H1 (cell line): ENCODE measurements around the gene BCAS3. TPM values are rescaled to one million over a fixed set of nuclear protein-coding genes. Genes with fewer than 3 reads are reported as not detected.

Source experiments
- CTCF ChIA-PET: fragments of 300-600 bp; sonication (Branson Sonifier 250); formaldehyde crosslinking; loops from one replicate; lab custom pipeline; 2021; ENCODE audit not compliant: partially characterized antibody; lab: Charles Lee
- POLR2A ChIA-PET: fragments of 300-600 bp; sonication (Branson Sonifier 250); formaldehyde crosslinking; loops from one replicate; lab custom pipeline; 2021; ENCODE audit warnings: inconsistent platforms; ENCODE audit not compliant: partially characterized antibody; lab: Charles Lee
- DNase-seq, 2 experiments: peaks; one replicate each; pipeline versions ENCODE4 v3.0.0 to v3.0.0-alpha.2; 2010 to 2022; ENCODE audit warnings: low spot score in 2 of 2, low read depth in 1 of 2, mixed read lengths in 1 of 2
- FAIRE-seq: peaks from 2 replicates; lab custom pipeline; 2011; peaks lifted over from hg19 to GRCh38; lab: Jason Lieb, UNC
- H2AFZ ChIP-seq: 2 replicates; pipeline ENCODE4 v1.8.1; 2012; ENCODE audit warnings: low read length, inconsistent platforms
- H2AK5ac ChIP-seq: 2 replicates; pipeline ENCODE4 v1.6.1; 2013; ENCODE audit warnings: low read depth, low read length
- H2BK120ac ChIP-seq: replicated peaks from 2 replicates; pipeline ENCODE3; 2013; ENCODE audit warnings: low read depth, low read length, inconsistent platforms
- H2BK12ac ChIP-seq: 2 replicates; pipeline ENCODE4 v1.6.1; 2013; ENCODE audit warnings: low read depth, low read length
- H2BK15ac ChIP-seq: 2 replicates; pipeline ENCODE4 v1.6.1; 2013; ENCODE audit warnings: low read length
- H2BK20ac ChIP-seq: 2 replicates; pipeline ENCODE4 v1.6.1; 2013; ENCODE audit warnings: low read length
- H2BK5ac ChIP-seq: 2 replicates; pipeline ENCODE4 v1.6.1; 2013; ENCODE audit warnings: low read depth, low read length
- H3K14ac ChIP-seq: 2 replicates; pipeline ENCODE4 v1.6.1; 2013; ENCODE audit warnings: inconsistent platforms; ENCODE audit not compliant: insufficient read length
- H3K18ac ChIP-seq: 2 replicates; pipeline ENCODE4 v1.6.1; 2013; ENCODE audit warnings: low read length; ENCODE audit errors: extremely low read depth
- H3K23ac ChIP-seq: 2 replicates; pipeline ENCODE4 v1.6.1; 2013; ENCODE audit warnings: inconsistent platforms; ENCODE audit not compliant: insufficient read length
- H3K23me2 ChIP-seq: 2 replicates; pipeline ENCODE4 v1.6.1; 2013; ENCODE audit warnings: low read depth, low read length
- H3K27ac ChIP-seq: 2 replicates; pipeline ENCODE4 v1.6.1; 2011; ENCODE audit warnings: low read depth, low read length, inconsistent platforms
- H3K27me3 ChIP-seq, 4 experiments: replicated peaks in 1 of 4; 1 replicate in 1 of 4; 2 replicates in 3 of 4; pipeline versions ENCODE4 v1.6.1 to v1.8.1; 2011 to 2013; ENCODE audit warnings: low read length in 3 of 4, mild to moderate bottlenecking in 3 of 4, inconsistent platforms in 2 of 4, mixed read lengths in 2 of 4, moderate library complexity in 1 of 4; ENCODE audit not compliant: control insufficient read depth in 3 of 4, insufficient read depth in 3 of 4; ENCODE audit errors: extremely low read depth in 1 of 4
- H3K36me3 ChIP-seq, 4 experiments: 2 replicates each; pipeline versions ENCODE4 v1.6.1 to v1.8.1; 2011 to 2013; ENCODE audit warnings: mild to moderate bottlenecking in 4 of 4, low read length in 3 of 4, moderate library complexity in 2 of 4, control low read depth in 1 of 4, inconsistent platforms in 1 of 4; ENCODE audit not compliant: insufficient read depth in 4 of 4, control insufficient read depth in 2 of 4
- H3K4ac ChIP-seq: replicated peaks from 2 replicates; pipeline ENCODE3; 2013; ENCODE audit warnings: low read length, low read depth, mixed read lengths, inconsistent platforms; ENCODE audit not compliant: insufficient read length
- H3K4me1 ChIP-seq, 4 experiments: replicated peaks in 1 of 4; 1 replicate in 1 of 4; 2 replicates in 3 of 4; pipeline versions ENCODE4 v1.6.1 to v1.8.1; 2011 to 2013; ENCODE audit warnings: low read length in 3 of 4, inconsistent platforms in 2 of 4, mixed read lengths in 1 of 4; ENCODE audit not compliant: insufficient read depth in 4 of 4, control insufficient read depth in 3 of 4
- H3K4me2 ChIP-seq, 2 experiments: 2 replicates each; pipeline versions ENCODE4 v1.6.1 to v1.8.1; 2011 to 2013; ENCODE audit warnings: low read depth in 2 of 2, low read length in 2 of 2, control low read depth in 1 of 2, inconsistent platforms in 1 of 2, mild to moderate bottlenecking in 1 of 2; ENCODE audit not compliant: insufficient read depth in 1 of 2
- H3K4me3 ChIP-seq, 4 experiments: fragments of 200-600, 300-600 bp in 1 of 4; sonication (generic), shearing (Covaris generic), sonication (Bioruptor Twin) in 1 of 4; 2 replicates each; pipeline versions ENCODE4 v1.5.1 to v1.8.1; 2011 to 2016; ENCODE audit warnings: low read length in 4 of 4, low read depth in 3 of 4, control low read depth in 2 of 4, inconsistent platforms in 2 of 4, mild to moderate bottlenecking in 2 of 4, mixed read lengths in 1 of 4, moderate library complexity in 1 of 4; ENCODE audit not compliant: insufficient read depth in 2 of 4; ENCODE audit errors: extremely low read depth in 1 of 4
- H3K56ac ChIP-seq: replicated peaks from 2 replicates; pipeline ENCODE3; 2013; ENCODE audit warnings: low read depth, mild to moderate bottlenecking, mixed read lengths, low read length, inconsistent platforms; ENCODE audit not compliant: insufficient read length
- H3K79me1 ChIP-seq: 2 replicates; pipeline ENCODE4 v1.6.1; 2013; ENCODE audit warnings: low read depth, low read length, control low read depth
- H3K79me2 ChIP-seq, 2 experiments: 2 replicates each; pipeline versions ENCODE4 v1.6.1 to v1.8.1; 2012 to 2013; ENCODE audit warnings: low read length in 2 of 2, mild to moderate bottlenecking in 2 of 2, inconsistent platforms in 1 of 2; ENCODE audit not compliant: insufficient read depth in 2 of 2, control insufficient read depth in 1 of 2
- H3K9ac ChIP-seq, 4 experiments: replicated peaks in 1 of 4; 1 replicate in 1 of 4; 2 replicates in 3 of 4; pipeline versions ENCODE4 v1.6.1 to v1.8.1; 2011 to 2013; ENCODE audit warnings: low read depth in 3 of 4, low read length in 3 of 4, control low read depth in 2 of 4, mild to moderate bottlenecking in 2 of 4, moderate library complexity in 2 of 4, inconsistent platforms in 1 of 4; ENCODE audit errors: extremely low read depth in 1 of 4
- H3K9me3 ChIP-seq, 2 experiments: 2 replicates each; pipeline versions ENCODE4 v1.6.1 to v1.8.1; 2012 to 2013; ENCODE audit warnings: mild to moderate bottlenecking in 2 of 2, moderate library complexity in 2 of 2, control low read depth in 1 of 2, inconsistent platforms in 1 of 2, low read depth in 1 of 2, low read length in 1 of 2, mixed read lengths in 1 of 2; ENCODE audit not compliant: insufficient read depth in 2 of 2
- H4K20me1 ChIP-seq, 2 experiments: replicated peaks in 1 of 2; 2 replicates each; pipeline versions ENCODE3 to v1.8.1; 2011 to 2013; ENCODE audit warnings: inconsistent platforms in 2 of 2, low read length in 2 of 2, mild to moderate bottlenecking in 1 of 2; ENCODE audit not compliant: insufficient read depth in 2 of 2, control insufficient read depth in 1 of 2
- H4K5ac ChIP-seq: 2 replicates; pipeline ENCODE4 v1.6.1; 2013; ENCODE audit warnings: low read length, low read depth, mixed read lengths, inconsistent platforms; ENCODE audit not compliant: insufficient read length
- H4K8ac ChIP-seq: 2 replicates; pipeline ENCODE4 v1.8.0; 2013; ENCODE audit warnings: mild to moderate bottlenecking, moderate library complexity, low read length, inconsistent platforms; ENCODE audit not compliant: insufficient read depth; ENCODE audit errors: extremely low read depth
- H4K91ac ChIP-seq: replicated peaks from 2 replicates; pipeline ENCODE3; 2013; ENCODE audit warnings: low read length, mixed read lengths, inconsistent platforms; ENCODE audit not compliant: insufficient read length
- CHD2 ChIP-seq: IDR thresholded peaks from 2 replicates; pipeline ENCODE4 v1.6.1; 2012; ENCODE audit warnings: low read length, improper control_type of control experiment
- EGR1 ChIP-seq: IDR thresholded peaks from 2 replicates; pipeline ENCODE4 v1.6.1; 2011; ENCODE audit warnings: low read depth, low read length, borderline replicate concordance
- FOSL1 ChIP-seq: IDR thresholded peaks from 2 replicates; pipeline ENCODE4 v1.6.1; 2011; ENCODE audit warnings: mild to moderate bottlenecking, low read depth, low read length, moderate library complexity; ENCODE audit not compliant: insufficient read depth
- NANOG ChIP-seq: IDR thresholded peaks from 2 replicates; pipeline ENCODE4 v1.6.1; 2011; ENCODE audit warnings: low read length, low read depth, mild to moderate bottlenecking, inconsistent platforms; ENCODE audit not compliant: insufficient read depth, poor library complexity, severe bottlenecking
- POLR2A ChIP-seq, 2 experiments: IDR thresholded peaks; 1 replicate in 1 of 2; 2 replicates in 1 of 2; pipeline ENCODE4 v1.6.1; 2011; ENCODE audit warnings: low read depth in 2 of 2, low read length in 2 of 2, mild to moderate bottlenecking in 2 of 2; ENCODE audit errors: control extremely low read depth in 1 of 2
- RBBP5 ChIP-seq: IDR thresholded peaks from 2 replicates; pipeline ENCODE4 v1.7.1; 2012; ENCODE audit warnings: low read depth, mild to moderate bottlenecking, inconsistent platforms, low read length, moderate library complexity, borderline replicate concordance
- SAP30 ChIP-seq: fragments of 300-600 bp; sonication (generic); IDR thresholded peaks from 2 replicates; pipeline ENCODE4 v1.7.1; 2012; ENCODE audit warnings: low read length, moderate library complexity, mild to moderate bottlenecking, inconsistent platforms; ENCODE audit not compliant: insufficient read depth, insufficient replicate concordance
- SIN3A ChIP-seq, 2 experiments: IDR thresholded peaks in 1 of 2; conservative IDR thresholded peaks in 1 of 2; 2 replicates each; pipeline ENCODE4 v1.6.1; 2011 to 2012; ENCODE audit warnings: low read length in 2 of 2, improper control_type of control experiment in 1 of 2, low read depth in 1 of 2, mild to moderate bottlenecking in 1 of 2
- TAF1 ChIP-seq: IDR thresholded peaks from 2 replicates; pipeline ENCODE4 v1.6.1; 2011; ENCODE audit warnings: mild to moderate bottlenecking, low read depth, low read length
- TAF7 ChIP-seq: optimal IDR thresholded peaks from 2 replicates; pipeline ENCODE3; 2011; ENCODE audit warnings: low read depth, mild to moderate bottlenecking, inconsistent platforms, low read length, moderate library complexity, borderline replicate concordance
- WGBS, 2 experiments: shearing (Covaris generic) in 1 of 2; methylation state at CpG; one replicate each; pipeline versions ENCODE4 v1.1.6 to v1.1.7; 2013 to 2015; ENCODE audit warnings: low lambda C conversion rate in 2 of 2, mixed read lengths in 2 of 2, inconsistent platforms in 1 of 2, low coverage in 1 of 2, missing lambda C conversion rate in 1 of 2; ENCODE audit not compliant: insufficient replicate concordance in 2 of 2, insufficient coverage in 1 of 2, insufficient read length in 1 of 2; ENCODE audit errors: extremely low coverage in 1 of 2, missing lambda C conversion rate in 1 of 2; 5-methylcytosine and 5-hydroxymethylcytosine counted together
- polyA plus RNA-seq, 7 experiments: library from polyadenylated mRNA; depleted of rRNA in 3 of 7; stranded (reverse) in 5 of 7; unstranded in 2 of 7; fragments of >200 nt in 5 of 7; fragments of 200-250 nt in 2 of 7; gene quantifications; 1 replicate in 5 of 7; 2 replicates in 1 of 7; 4 replicates in 1 of 7; pipeline versions ENCODE4 v1.2.1 to v1.2.3, GENCODE V29; 2011 to 2013; ENCODE audit warnings: missing spikeins in 2 of 7, mixed read lengths in 2 of 7
- total RNA-seq: library from RNA; stranded (reverse); fragmentation: NEBNext Ultra II Directional; extraction: Animal tissue kit (Norgen Biotek cat#: 25700); gene quantifications from 2 replicates; pipeline ENCODE4 v1.2.1, GENCODE V29; 2021

BCAS3 gene
- total and polyA plus RNA-seq, 2 of the 8 experiments (the other 6 are each of a cell fraction or from before 2014, with no cell fraction given) = 9.9 to 13.3 TPM

DNA sequence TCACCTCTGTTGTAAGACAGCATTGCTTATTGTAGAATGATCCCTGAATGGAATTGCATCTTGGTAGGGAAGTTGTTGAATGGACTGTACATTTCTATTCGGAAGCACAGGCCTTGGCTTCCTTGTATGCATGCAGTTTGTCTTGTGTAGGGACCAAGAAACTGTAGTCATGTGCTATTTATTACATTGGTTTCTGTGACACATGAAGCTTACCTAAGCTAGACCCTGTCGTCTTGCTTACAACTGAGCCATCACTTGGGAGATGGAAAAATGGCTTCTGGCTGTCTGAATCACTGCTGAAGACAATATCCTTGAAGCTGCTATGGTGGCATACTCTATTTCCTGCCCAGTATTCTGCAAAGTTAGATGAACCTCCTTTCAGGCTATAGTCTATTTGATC, 48.5 kb upstream of the BCAS3 start:
- Histone ChIP-seq H3K9me3 (no peaks in the 10 kb centered on the region), H2AK5ac (no peak overlapping the region), H3K4me2 (no peak overlapping the region), H2AFZ (no peak overlapping the region), H3K27ac (no peak overlapping the region), H2BK5ac (no peak overlapping the region), H3K79me2 (0 out of 4 replicates have a peak, but pooled peaks cover 0 to 3% of the 10 kb centered on the region in 2 experiments), H3K23me2 (no peaks in the 10 kb centered on the region), H3K4me3 (no peak overlapping the region), H3K18ac (no peak overlapping the region), H3K9ac (no peak overlapping the region), H4K8ac (no peak overlapping the region), H3K27me3 (no peaks in the 10 kb centered on the region), H4K20me1 (peaks cover 0 to 2% of the 10 kb centered on the region in 2 experiments), H3K79me1 (peaks cover 3% of the 10 kb centered on the region; the same call in 1 of the 2 replicates), H4K91ac (no peak overlapping the region), H3K14ac (no peak overlapping the region), H4K5ac (no peak overlapping the region), H3K56ac (no peak overlapping the region), H3K23ac (no peak overlapping the region), H2BK15ac (no peak overlapping the region), H2BK20ac (no peak overlapping the region), H3K36me3 (peaks cover 0 to 4% (median 0%) of the 10 kb centered on the region in 4 experiments; a peak in 2 of 8 replicates), H3K4ac (no peak overlapping the region), H2BK120ac (no peak overlapping the region), H2BK12ac (no peak overlapping the region), H3K4me1 (no peaks in the 10 kb centered on the region)
- no peak for DNase-seq
- ChIA-PET POLR2A (no interaction called here), CTCF (interaction anchor here (0.7 to 1.8 kb wide), 5 partner anchors 9 to 1743 kb away, joined by 3 to 6 read pairs (median 3); no protein-coding TSS in a partner anchor)
- WGBS, 2 experiments = 88% methylated on average over 2 of the region's 2 CpGs; no CpG with 5 or more reads in 1 of the 2 experiments
- FAIRE-seq = no peak
- TF ChIP-seq SIN3A (conservative IDR thresholded peaks at IDR 0.05 in 1 of 2, IDR thresholded peaks at IDR 0.05 in 1 of 2; ENCODE audit: low read depth in 1 of 2, low read length in 2 of 2) = no peak
- TF ChIP-seq TAF7 = no peak
- no peak for TF ChIP-seq FOSL1
- no peak for TF ChIP-seq RBBP5
- no peak for TF ChIP-seq POLR2A (IDR thresholded peaks at IDR 0.05; ENCODE audit: control extremely low read depth in 1 of 2, low read depth in 2 of 2, low read length in 2 of 2)
- TF ChIP-seq SAP30 = no peak
- TF ChIP-seq TAF1 = no peak
- TF ChIP-seq CHD2 = no peak
- no peak for TF ChIP-seq EGR1
- no peak for TF ChIP-seq NANOG
